Fibroblast of skin of right biceps (primary cell): Measurements from ENCODE around the gene DUOX1.
A peak's percentile ranks its signal among the peaks of the same experiment; 100 is the strongest.

Source experiments
- DNase-seq: peaks from one replicate; pipeline ENCODE4 v3.0.0-alpha.2; 2013

Gene DUOX1

DNA sequence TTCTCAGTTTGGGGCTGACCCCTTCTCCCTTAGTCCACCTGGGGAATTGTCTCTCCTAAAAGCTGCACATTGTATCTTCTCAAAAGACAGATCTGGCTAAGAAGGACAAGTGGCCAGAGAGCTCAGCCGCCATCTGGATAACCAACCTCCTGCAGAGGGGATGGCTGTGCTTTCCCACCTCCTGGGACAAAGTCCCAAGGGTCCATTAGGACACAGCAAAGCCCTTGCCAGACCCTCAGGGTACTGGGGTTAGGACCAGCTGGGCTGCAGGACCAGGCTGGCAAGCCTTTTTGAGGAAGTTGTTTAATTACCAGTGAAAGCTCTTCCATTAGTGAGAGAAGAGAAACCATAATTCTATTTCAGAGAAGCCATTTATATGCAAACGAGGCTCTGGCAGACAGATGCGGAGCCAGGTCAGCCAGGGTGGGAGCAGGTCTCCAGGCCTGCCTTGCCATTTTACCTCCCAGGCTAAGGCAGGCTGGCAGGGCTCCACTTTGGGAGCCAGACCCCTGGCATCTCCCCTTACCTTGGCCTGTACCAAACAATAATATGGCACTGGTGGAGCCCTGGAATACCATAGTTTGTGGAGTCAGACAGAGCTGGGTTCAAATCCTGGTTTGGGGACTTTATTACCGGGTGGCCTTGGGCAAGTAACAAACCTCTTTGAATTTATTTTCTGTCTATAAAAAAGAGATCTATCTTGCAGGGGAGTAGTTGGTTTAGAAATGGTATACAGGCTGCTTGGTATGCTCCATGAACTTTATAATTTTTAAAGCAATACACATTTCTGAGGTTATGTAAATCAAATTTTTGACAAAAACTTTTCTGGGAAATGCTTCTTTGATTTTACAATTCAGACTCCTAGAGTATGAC, 40.0 kb downstream of the DUOX1 start:
- no peak for DNase-seq

DNA sequence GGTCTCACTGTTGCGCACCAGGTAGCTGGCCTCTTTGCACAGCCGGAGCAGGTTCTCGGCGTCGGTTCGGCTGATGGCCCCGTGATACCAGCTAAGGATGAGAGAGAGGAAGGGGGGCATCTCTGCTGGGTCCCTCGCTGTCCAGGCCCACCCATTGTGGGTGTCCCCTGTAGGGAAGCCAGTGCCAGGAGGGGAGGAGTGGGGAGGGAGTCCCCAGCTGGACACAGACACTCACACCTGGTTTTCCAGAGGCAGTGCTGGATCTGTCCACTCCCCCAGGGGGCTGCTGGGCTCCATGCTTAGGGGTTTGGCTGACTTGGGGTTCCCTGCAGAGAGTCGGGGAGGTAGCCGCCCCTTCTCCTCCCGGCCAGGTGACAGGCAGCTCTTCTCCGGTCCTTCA, 42.1 kb downstream of the DUOX1 start:
- DNase-seq, result no peak

DNA sequence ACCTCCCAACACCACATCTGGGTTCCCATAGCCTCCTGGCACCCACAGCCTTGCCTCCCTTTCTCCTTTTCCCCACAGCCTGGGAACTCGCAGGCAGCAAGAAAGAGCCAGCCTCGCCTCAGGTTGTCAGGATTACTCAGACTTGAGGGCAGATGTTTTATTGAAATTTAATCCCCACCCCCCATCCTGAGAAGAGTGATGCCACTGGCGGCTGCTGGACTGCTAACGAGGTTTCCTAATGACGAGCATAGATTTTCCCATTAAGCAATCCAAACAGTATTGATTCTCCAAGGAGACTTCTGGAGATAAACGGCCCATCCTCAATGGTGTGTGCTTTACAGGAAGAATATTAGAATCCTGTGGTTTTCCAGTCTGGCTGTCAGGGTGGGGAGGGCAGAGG, 44.3 kb downstream of the DUOX1 start:
- no peak for DNase-seq

DNA sequence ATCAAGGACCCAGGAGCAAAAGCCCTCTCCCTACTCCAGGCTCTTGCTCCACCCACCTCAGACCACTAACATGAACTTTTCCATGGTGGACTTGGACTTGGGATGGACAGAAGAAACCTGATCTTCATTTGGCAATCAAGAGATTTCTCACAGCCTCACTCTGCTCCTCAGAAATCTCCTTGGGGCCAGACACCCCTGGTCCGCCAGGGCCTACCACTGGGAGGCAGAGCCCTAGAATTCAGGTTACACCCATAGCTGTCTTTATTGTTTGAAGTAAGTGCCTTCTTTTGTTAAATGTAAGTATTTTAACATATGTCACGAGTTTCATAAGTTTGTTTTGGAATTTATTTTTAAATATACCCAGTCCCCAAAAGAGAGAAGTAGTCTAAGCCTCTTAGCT, 44.8 kb downstream of the DUOX1 start:
- no peak for DNase-seq

DNA sequence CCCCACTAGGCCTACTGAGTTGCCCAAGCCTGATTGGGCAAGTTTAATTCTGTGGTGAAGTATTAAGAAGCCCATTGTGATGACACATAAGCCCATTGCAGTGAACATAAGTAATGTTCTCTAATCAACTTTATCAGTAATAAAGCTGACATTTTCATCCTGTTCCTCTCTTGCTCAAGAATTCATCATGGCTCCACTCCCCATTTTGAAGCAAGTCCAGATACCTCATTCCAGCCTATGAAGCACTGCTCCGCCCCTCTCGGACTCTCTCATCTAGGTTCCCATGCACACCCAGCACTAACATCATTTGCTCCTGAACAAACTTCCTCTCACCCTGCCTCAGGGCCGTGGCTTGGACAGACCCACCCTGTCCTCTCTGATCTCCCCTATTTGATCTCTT, 47.5 kb downstream of the DUOX1 start:
- no peak for DNase-seq

DNA sequence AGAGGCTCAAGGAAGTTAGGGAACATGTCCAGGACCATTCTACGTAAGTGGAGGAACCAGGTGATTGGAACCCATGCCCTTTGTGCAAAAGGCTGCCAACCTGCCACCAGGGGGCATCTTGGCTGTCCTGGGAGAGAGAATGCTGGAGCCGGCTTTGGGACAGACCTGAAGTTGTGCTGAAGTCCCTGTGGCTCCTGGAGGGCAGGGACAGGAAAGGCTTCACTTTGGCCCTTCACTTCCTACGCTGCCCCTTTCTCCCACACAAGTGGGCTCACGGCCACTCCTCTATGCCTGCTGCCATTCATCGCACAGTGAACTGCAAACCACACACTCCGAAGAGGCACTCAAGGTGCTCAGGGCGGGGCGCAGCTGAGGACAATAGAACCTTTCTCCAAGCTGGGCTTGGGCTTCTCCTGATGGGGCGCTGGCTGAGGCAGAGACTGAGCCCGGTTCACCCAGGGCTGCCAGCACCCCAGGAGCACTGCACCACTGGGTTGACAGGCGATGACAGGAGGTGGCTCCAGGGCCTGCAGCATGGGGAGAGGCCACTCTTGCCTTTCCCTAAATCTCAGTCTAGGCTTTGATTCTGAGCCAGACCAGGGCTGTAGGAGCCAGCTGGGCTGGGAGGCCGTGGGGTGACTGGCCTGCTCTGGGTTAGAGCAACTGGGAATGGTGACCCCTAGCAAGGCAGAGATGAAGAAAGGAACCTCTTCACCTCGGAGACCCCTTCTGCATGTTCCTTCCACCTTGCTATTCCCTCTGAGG, 49.6 kb downstream of the DUOX1 start:
- peak; percentile 20 for DNase-seq

DNA sequence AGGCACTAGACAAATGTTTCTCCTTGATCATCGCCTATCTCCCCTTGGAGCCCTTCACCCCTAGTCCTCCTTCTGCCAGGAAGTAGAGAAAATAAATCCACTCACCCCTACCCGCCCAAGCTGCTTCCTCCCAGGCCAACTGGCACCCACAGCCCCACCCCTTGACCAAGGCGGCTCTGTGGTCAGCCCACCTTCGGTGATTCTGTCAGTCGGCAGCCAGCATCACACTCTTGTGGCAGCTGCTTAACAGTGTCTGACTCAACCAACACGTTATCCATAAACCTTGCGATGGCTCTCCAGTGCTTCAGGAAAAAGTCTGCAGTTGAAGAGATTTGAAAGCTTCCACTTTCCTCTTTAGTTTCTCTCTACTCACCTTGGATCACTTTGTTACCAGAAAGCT, 50.4 kb downstream of the DUOX1 start:
- no peak for DNase-seq

DNA sequence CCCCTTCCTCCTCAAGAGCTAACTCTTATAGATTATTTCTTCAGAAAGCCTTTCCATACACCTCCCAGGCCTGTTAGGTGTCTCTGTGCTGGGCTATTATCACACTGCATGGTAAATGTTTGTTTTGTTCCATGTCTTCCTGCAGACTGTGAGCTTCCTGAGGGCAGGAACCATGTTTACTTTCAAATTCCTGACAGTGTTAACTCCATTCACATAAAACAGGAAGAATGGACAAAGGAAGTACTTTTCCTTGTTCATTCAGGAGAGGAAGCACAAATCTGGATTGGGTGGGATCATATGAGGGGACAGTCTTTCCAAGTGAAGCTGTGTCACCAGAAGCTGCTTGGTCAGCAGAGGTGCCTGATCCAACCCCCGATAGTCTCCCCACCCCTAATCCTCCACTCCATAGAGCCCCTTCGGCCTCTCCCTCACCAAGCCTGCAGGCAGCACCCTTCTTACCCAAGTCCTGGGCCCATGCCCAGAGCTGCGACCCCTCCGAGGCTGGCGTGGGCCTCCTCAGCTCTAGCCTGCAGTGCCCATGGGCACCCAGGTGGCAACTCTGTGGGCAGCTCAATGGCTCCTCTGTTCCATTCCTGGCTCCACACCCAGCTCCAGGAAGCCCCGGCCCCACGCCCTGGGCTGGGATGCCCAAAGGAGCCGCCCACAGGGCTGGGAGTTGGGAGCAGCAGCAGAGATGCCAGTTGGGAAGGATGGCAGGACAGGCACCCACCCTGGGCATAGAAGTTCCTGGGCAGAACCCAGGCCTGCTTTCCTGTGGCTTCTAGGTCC, 51.0 kb downstream of the DUOX1 start:
- no peak for DNase-seq

DNA sequence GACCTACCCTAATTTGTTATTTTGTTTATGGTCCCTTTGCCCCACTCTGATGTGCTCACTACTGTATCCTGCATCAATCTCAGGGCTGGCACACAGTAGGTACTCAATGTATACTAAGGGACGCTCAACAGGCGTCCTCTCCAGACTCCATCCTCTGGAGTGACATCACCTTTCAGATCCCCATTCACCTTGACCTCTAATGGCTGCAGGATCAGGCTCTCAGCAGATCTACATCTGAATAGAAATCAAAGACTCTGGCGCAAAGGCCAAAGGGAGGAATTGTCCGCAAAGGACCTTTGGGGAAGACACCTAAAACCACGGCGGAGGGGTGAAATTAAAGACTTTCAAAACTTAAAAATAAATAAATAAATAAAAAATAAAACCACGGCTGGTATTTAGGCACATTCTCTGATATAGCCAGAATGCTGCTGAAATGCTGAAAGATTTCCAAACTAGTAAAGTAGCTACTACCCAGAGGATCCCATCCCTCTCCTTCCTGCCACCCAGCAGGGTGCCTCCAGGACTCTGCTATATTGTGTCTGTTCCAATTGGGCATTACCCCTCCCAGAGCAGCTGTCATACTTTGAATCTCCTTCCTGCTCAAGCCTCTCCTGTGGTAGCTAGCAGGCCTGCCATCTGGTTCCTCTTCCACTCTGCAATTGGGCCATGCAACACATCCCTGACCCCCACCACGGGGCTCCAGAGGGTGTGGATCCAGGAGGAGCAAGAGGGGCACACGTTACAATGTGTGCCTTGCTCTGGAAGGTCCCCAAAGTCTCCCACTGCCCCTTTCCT, 51.9 kb downstream of the DUOX1 start:
- no peak for DNase-seq

DNA sequence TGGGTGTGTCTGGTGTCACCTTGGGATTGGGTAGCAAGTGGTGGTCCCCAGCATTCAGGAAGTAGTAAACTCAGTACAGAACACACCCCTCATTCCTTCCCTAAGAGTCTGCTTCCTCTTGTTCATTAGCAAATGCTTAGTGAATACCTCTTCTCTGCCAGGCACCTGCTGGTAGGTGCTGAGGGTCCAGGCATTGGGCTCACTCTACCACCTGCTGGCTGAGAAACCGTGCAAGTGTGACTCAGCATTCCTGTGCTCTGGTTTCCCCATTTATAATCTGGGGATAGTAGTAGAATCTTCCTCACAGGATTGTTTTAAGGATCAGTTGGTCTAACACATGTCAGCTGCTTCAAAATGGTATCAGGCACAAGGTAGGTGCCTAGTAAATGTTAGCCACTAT, 53.2 kb downstream of the DUOX1 start:
- DNase-seq, result no peak

DNA sequence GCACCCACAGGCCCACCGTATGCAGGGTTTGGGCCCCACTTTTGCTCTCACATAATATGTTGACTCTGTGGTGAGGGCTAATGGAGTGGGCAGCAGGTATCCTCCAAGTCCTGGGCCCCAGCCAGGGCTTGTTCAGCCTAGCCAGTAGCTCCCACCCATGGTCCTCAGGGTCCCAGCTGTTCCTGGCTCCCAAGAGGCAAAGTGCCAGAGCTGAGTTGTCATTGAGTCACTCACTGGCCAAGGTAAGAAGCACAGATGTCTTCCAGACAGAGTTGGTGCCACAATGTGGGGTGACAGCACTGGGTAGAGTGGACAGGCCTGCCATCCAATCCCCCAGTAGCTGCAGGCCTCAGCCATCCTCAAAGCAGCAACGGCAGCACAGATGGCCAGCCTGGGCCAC, 53.7 kb downstream of the DUOX1 start:
- no peak for DNase-seq

DNA sequence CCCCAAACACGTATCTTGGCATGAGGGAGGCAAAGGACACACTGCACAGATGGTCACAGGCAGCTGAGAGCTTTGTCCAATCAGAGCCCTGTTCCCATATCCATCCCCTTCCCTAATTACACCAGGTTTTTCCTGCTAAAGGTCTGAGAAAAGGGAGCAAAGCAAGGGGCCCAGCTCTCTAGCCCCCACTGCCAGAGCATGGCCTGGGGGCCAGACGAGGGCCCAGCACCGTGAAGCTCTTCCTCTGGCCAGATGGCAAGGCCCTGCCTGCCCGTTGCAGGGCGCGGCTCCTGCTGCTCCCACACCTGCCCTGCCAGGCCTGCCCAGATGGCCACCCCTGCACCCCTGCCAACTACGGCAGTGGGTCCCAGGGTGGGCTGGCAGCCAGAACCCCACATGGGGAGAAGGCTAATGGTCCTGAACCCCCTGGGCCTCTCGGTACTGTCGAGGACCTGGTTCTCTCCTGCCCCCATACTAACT, 54.8 kb downstream of the DUOX1 start:
- no peak for DNase-seq

DNA sequence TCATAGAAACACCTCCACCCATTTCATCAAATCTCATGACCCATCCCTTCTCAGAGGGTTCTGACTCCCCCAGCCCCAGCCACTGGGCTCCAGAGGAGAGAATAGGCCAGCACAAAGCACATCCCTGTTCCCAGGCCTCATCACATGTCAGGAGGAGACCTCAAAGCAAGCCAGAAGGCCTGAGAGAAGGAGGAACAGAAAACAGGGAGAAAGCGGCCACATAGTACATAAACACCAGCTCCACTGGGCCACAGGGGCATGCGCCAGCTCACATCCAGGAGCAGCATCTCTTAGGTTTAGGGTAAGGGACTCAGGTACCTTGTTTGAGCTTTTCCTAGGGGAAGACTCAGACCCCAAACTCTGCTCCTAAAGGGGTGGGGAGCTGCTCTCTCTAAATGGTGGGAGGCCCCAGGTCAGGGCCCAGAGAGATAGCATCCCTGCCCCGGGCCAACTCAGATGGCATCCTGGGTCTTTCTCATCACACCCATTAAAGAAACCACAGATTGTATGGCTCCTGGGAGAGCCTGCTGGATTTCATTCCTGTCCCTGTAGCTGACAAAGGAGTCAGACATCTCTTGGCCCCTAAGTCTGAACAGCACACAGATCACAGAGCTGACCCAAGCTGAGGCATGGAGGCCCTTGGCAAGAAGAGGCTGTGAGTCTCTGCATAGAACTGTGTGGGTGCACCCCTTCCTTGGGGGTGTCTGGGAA, 55.4 kb downstream of the DUOX1 start:
- DNase-seq, result no peak

DNA sequence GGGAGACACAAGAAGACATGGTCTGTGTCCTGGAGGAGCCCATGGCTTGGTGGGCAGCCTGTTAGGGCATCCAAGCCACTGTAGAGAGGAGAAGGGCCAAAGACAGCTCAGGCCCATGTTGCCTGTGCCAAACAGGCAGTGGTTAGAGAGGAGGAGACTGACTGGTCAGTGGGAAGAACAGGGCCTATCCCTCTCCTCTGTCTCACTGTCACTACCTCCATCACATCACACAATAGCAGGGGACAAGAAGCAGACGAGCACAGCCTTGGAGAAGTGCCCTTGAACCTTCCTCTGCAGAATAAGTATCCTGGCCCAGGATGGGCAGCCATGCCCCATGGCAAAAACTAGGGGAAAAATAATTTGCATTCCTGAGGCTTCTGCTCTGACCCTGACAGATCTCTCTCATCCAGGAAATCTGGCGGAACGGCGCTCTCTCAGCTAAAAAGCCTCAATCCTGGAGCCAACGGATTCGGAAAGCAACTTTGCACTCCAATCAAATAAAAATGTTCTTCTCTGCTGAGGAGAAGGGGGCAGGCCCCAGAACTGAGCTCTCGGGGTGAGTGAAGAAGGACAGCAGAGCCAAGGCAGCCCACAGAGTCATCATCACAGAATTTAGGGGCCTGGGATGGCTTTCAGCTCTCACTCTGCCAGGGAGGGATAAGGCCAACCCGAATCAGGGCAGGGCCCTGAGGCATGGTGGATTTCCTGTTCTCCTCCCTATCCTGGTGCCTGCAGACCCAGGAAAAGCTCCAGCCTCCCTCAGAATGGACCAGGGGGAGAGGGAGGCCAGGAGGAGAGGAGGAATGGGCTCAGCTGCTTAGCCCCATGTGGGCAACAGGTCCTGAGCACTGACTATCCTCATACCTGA, 56.3 kb downstream of the DUOX1 start:
- DNase-seq, result peak; percentile 25

DNA sequence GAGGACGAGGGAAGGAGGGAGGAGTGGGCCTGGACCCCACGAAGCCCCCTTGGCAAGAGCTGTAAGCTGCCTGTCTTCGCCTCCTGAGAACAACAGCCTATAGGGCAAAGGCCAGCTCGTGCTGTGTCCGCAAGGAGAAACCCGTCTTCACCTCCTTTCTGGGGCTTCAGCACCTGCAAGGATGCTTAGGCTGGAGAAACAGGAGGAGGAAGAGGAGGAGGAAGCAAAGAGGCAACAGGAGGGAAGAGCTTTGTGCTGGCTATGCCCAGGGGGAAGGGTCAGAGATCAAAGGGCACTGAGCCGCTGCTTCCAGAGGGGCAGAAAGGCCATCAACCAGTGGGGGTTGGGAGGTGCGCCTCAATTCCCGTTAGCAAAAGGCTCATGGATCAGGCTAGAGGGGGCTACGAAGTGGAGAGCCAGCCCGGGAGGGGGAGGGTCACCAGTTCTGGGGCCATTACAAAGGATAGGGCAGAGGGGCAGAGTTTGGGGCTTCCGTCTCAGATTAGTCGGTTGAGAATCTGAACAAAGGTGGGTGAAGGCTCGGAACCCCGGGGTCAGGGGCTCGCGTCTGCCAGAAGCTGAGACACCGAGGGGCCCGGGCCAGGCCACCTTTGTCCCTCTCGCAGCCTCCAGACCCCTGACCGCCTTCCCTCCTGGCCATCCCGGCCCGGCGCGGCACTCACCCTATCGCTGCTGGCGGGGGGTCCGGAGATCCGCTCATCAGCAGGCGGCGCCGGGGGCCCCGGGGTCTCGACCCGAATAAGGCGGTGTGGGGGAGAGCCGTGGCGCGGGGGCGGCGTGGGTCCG, 57.2 kb downstream of the DUOX1 start:
- DNase-seq, result no peak

DNA sequence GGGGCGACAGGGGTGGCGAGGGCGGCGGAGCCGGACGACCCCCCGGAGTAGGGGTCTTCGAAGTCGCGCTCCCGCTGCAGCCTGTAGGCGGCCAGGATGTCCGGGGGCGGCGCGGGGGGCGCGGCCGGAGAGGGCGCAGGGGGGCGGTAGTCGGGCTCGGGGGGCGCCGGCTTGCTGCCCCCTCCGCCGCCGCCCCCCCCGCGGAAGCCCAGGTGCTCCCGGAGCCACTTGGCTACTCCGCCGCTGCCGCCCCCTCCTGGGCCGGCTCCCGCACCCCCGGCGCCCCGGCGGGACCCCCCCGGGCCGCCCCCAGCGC, 57.7 kb downstream of the DUOX1 start:
- no peak for DNase-seq

DNA sequence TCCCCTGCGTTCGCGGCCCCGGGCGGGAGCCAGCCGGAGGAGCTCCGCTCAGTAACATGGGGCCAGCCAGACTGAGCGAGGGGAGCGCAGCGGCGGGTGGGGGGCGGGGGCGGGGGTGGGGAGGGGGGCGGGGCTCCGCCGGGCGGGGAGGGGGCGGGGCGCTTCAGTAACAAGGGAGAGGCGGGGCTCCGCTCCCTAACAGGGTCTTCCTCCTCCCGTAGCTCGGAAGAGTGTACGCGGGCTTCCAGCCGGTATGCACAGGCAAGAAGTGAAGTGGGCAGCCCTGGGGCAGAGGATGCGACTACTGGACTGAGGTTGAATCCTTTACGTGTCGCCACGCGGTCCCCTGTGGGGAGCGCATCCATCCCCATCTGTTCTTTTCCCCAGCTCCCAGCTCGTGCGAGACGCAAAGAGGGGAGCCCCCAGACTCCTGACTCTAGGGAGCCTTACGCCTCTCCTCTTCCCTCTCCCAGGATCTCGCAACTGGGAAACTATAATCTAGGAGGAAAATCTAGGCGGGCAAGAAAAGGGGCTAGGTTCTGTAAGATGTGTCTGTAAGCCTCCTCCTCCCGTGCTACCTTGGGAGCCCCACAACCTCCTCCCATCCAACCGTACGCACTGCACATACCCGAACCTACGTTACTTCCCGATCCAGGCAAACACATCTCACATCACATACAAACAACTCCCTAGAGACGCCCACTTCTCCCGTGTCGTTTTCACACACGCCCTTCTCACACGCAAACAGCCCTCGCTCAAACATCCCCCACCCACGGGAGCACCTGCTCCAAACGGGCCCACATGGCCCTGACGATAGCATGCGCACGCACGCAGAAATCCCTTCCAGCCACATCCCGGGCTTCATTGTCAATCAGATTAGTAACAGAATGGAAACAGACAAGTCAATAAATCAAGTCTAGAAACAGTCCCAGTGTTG, 58.4 kb downstream of the DUOX1 start, which contains the start of gene SHF:
TSS of gene SHF (minus strand) at position 73 of the 937 bp plus-strand sequence. CDS start at position 58, 15 bp downstream.
- peak; percentile 55 for DNase-seq

DNA sequence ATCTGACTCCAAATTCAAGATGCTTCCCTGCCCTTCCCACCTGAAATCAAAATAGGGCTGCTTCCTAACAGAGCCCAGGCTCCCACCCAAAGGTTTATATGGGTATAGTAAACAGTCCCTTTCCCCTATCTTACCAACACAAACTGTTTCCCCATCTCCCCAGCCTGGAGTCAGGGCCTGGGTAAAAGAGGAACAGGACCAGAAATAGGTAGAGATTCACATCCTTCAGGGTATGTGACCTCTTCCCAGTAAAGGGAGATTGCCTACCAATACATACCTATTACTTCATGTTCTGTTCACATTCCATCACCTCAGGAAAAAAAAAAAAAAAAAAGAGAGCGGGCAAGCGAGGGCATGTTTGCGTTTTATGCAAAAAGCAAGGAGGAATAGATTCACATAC, 67.7 kb downstream of the DUOX1 start:
- DNase-seq, result no peak
